K562 (cell line): ENCODE data around the gene TEP1. TPM values are rescaled to one million over a fixed set of nuclear protein-coding genes. Genes with fewer than 3 reads are reported as not detected.

Experiments
- ATAC-seq: fragments of 200-7000 bp; cut with Tn5 transposase; 3 replicates; pipeline ENCODE4 v1.9.1; 2020; ENCODE audit warnings: moderate library complexity
- BruUV-seq: library from RNA; stranded (reverse); fragments of 400-500 nt; replicated peaks from 2 replicates; lab custom pipeline; 2021; lab: Mats Ljungman, UMichigan
- CTCF ChIA-PET: fragments of 300-600 bp; formaldehyde crosslinking; extraction: SDS; loops from one replicate; lab custom pipeline; 2021; ENCODE audit warnings: low intra/inter-chr PET ratio; lab: Yijun Ruan, JAX
- POLR2A ChIA-PET: fragments of 300-600, 350-650 bp; sonication (Branson Sonifier 250); formaldehyde crosslinking; extraction: SDS; loops from one replicate; lab custom pipeline; 2021; ENCODE audit warnings: antibody characterized with exemption, inconsistent platforms; lab: Yijun Ruan, JAX
- DNase-seq, 4 experiments: peaks; one replicate each; pipeline versions ENCODE4 v3.0.0 to v3.0.0-alpha.2; 2011 to 2018; ENCODE audit warnings: low spot score in 3 of 4, mixed read lengths in 3 of 4; ENCODE audit errors: extremely low read depth in 1 of 4
- FAIRE-seq: peaks from 2 replicates; lab custom pipeline; 2011; peaks lifted over from hg19 to GRCh38; lab: Jason Lieb, UNC
- H2AFZ ChIP-seq: 2 replicates; pipeline ENCODE4 v1.6.0; 2011; ENCODE audit warnings: low read depth, low read length, control low read depth, inconsistent platforms
- H3K27ac ChIP-seq: fragments of 200-600 bp; 3 replicates; pipeline ENCODE4 v1.8.0; 2011; ENCODE audit warnings: low read depth, mild to moderate bottlenecking, control low read depth, inconsistent platforms, low read length, moderate library complexity, mixed read lengths; ENCODE audit errors: extremely low read depth
- H3K27me3 ChIP-seq, 2 experiments: fragments of 300-600 bp in 1 of 2; 2 replicates in 1 of 2; 3 replicates in 1 of 2; pipeline versions ENCODE4 v1.6.0 to v1.8.0; 2011; ENCODE audit warnings: inconsistent platforms in 2 of 2, low read length in 2 of 2, mild to moderate bottlenecking in 1 of 2, mixed read lengths in 1 of 2, moderate library complexity in 1 of 2; ENCODE audit not compliant: control insufficient read depth in 2 of 2, insufficient read depth in 2 of 2
- H3K36me3 ChIP-seq: fragments of 300-600 bp; 3 replicates; pipeline ENCODE4 v1.8.0; 2011; ENCODE audit warnings: mild to moderate bottlenecking, low read length, inconsistent platforms; ENCODE audit not compliant: control insufficient read depth, insufficient read depth
- H3K4me1 ChIP-seq, 2 experiments: fragments of 200-600 bp in 1 of 2; replicated peaks in 1 of 2; 2 replicates in 1 of 2; 3 replicates in 1 of 2; pipeline versions ENCODE4 v1.5.1 to v1.8.0; 2011; ENCODE audit warnings: inconsistent platforms in 2 of 2, low read length in 2 of 2, mild to moderate bottlenecking in 1 of 2, mixed read lengths in 1 of 2, moderate library complexity in 1 of 2; ENCODE audit not compliant: control insufficient read depth in 2 of 2, insufficient read depth in 2 of 2
- H3K4me2 ChIP-seq: 2 replicates; pipeline ENCODE4 v1.6.1; 2011; ENCODE audit warnings: low read length, control low read depth, inconsistent platforms, mixed read lengths; ENCODE audit not compliant: insufficient read depth
- H3K4me3 ChIP-seq: fragments of 200-600 bp; sonication (generic), shearing (Covaris generic); 2 replicates; pipeline ENCODE4 v1.5.1; 2016; ENCODE audit warnings: control low read depth, inconsistent platforms
- H3K79me2 ChIP-seq: fragments of 200-600 bp; 3 replicates; pipeline ENCODE4 v1.8.0; 2011; ENCODE audit warnings: low read length, inconsistent platforms; ENCODE audit not compliant: control insufficient read depth, insufficient read depth
- H3K9ac ChIP-seq, 2 experiments: 2 replicates each; pipeline versions ENCODE4 v1.6.0 to v1.6.1; 2011; ENCODE audit warnings: low read depth in 2 of 2, low read length in 2 of 2, control low read depth in 1 of 2, inconsistent platforms in 1 of 2, mild to moderate bottlenecking in 1 of 2, mixed read lengths in 1 of 2; ENCODE audit not compliant: insufficient read depth in 1 of 2
- H3K9me1 ChIP-seq: one replicate; pipeline ENCODE4 v1.6.0; 2011; ENCODE audit warnings: inconsistent platforms, mild to moderate bottlenecking, low read length, moderate library complexity; ENCODE audit not compliant: control insufficient read depth, insufficient read depth
- H3K9me3 ChIP-seq: replicated peaks from 2 replicates; pipeline ENCODE4 v1.5.1; 2011; ENCODE audit warnings: low read depth, low read length, inconsistent platforms; ENCODE audit not compliant: control insufficient read depth, insufficient read depth
- H4K20me1 ChIP-seq: replicated peaks from 2 replicates; pipeline ENCODE4 v1.6.1; 2011; ENCODE audit warnings: low read length, inconsistent platforms, mixed read lengths; ENCODE audit not compliant: control insufficient read depth, insufficient read depth
- BRF1 ChIP-seq: IDR thresholded peaks from 3 replicates; pipeline ENCODE4 v1.6.1; 2011; ENCODE audit warnings: borderline replicate concordance, mild to moderate bottlenecking; ENCODE audit not compliant: insufficient read length; ENCODE audit errors: extremely low read depth
- EHMT2 ChIP-seq: fragments of 450-650 bp; IDR thresholded peaks from 2 replicates; pipeline ENCODE4 v1.6.1; 2018; ENCODE audit warnings: antibody characterized with exemption
- ESRRA ChIP-seq: fragments of 450-650 bp; IDR thresholded peaks from 2 replicates; pipeline ENCODE4 v1.6.1; 2014; ENCODE audit warnings: low read depth, mild to moderate bottlenecking, moderate library complexity, borderline replicate concordance
- ILK ChIP-seq: fragments of 450-650 bp; IDR thresholded peaks from 2 replicates; pipeline ENCODE4 v1.6.1; 2016; ENCODE audit warnings: missing genetic modification characterization, low read depth, mild to moderate bottlenecking, missing compliant biosample characterization, moderate library complexity, borderline replicate concordance
- JUND ChIP-seq, 2 experiments: IDR thresholded peaks; 2 replicates in 1 of 2; 3 replicates in 1 of 2; pipeline ENCODE4 v1.6.1; 2011; ENCODE audit warnings: borderline replicate concordance in 2 of 2, low read depth in 2 of 2, low read length in 2 of 2, improper control_type of control experiment in 1 of 2, missing biosample characterization in 1 of 2, missing genetic modification characterization in 1 of 2, missing genetic modification reagents in 1 of 2
- KDM4B ChIP-seq, 2 experiments: fragments of 450-650 bp in 1 of 2; sonication (generic) in 1 of 2; IDR thresholded peaks; 2 replicates each; pipeline ENCODE4 v1.6.1; 2016 to 2017; ENCODE audit warnings: borderline replicate concordance in 2 of 2, antibody characterized with exemption in 1 of 2, low read depth in 1 of 2, mild to moderate bottlenecking in 1 of 2
- NFXL1 ChIP-seq: fragments of 450-650 bp; formaldehyde crosslinking; IDR thresholded peaks from 2 replicates; pipeline ENCODE4 v1.4.0; 2021; ENCODE audit warnings: mild to moderate bottlenecking
- SRSF9 ChIP-seq: fragments of 200-400 bp; formaldehyde crosslinking; IDR thresholded peaks from 2 replicates; pipeline ENCODE4 v1.6.1; 2017; ENCODE audit warnings: low read depth, low read length, borderline replicate concordance
- TAL1 ChIP-seq: fragments of 450-650 bp; IDR thresholded peaks from 2 replicates; pipeline ENCODE4 v1.6.1; 2016; ENCODE audit warnings: mild to moderate bottlenecking
- TRIM28 ChIP-seq: fragments of 450-650 bp; IDR thresholded peaks from 2 replicates; pipeline ENCODE4 v1.6.1; 2017
- ZFP1 ChIP-seq: fragments of 450-650 bp; formaldehyde crosslinking; IDR thresholded peaks from 2 replicates; pipeline ENCODE4 v1.4.0; 2020; ENCODE audit warnings: mild to moderate bottlenecking, mixed read lengths
- ZNF764 ChIP-seq: fragments of 250-450 bp; sonication (Bioruptor Pico); IDR thresholded peaks from 2 replicates; pipeline ENCODE4 v1.4.0; 2020; ENCODE audit warnings: low read depth, mild to moderate bottlenecking, moderate library complexity
- WGBS: fragments of 100-300 bp; shearing (Covaris generic); methylation state at CpG from one replicate; pipeline ENCODE4 v1.1.6; 2016; ENCODE audit warnings: low coverage, mixed read lengths; ENCODE audit not compliant: insufficient coverage; ENCODE audit errors: missing lambda C conversion rate; 5-methylcytosine and 5-hydroxymethylcytosine counted together
- in situ Hi-C: fragments of 300-500 bp; cut with MboI; formaldehyde crosslinking; loops from 4 replicates; pipeline ENCODE4 v1.15.0; 2018; ENCODE audit warnings: inconsistent platforms, mixed read lengths
- intact Hi-C: fragments of 100-400 bp; cut with micrococcal nuclease; formaldehyde crosslinking; loops from 2 replicates; pipeline ENCODE4 v1.14.2; 2022
- polyA plus RNA-seq, 8 experiments: library from polyadenylated mRNA; depleted of rRNA in 4 of 8; stranded (reverse) in 5 of 8; unstranded in 3 of 8; fragments of >200 nt; fragmentation: Nextera tagmentation in 2 of 8; fragmentation: Illumina TruSeq in 1 of 8; extraction: Ambion mirVana in 2 of 8; extraction: Trizol in 1 of 8; gene quantifications; 2 replicates each; pipeline versions ENCODE4 v1.2.1 to v1.2.3, GENCODE V29; 2011 to 2014; ENCODE audit warnings: inconsistent platforms in 1 of 8, missing spikeins in 1 of 8
- total RNA-seq, 7 experiments: library from RNA; depleted of rRNA in 6 of 7; stranded (reverse); fragments of >200 nt in 6 of 7; fragmentation: Illumina TruSeq in 2 of 7; extraction: Trizol in 2 of 7; gene quantifications; 2 replicates each; pipeline versions ENCODE4 v1.2.1 to v1.2.3, GENCODE V29; 2011 to 2021; ENCODE audit warnings: low replicate concordance in 1 of 7
- TF ChIP-seq, protein P1 (sequence below): sonication (generic); formaldehyde crosslinking; IDR thresholded peaks from 2 replicates; pipeline ENCODE4 v1.5.0; 2020; ENCODE audit warnings: missing genetic modification reagents
- TF ChIP-seq, protein P2 (sequence below), 2 experiments: fragments of 450-650 bp; IDR thresholded peaks; 2 replicates each; pipeline ENCODE4 v1.6.1; 2016; ENCODE audit warnings: mild to moderate bottlenecking in 2 of 2, borderline replicate concordance in 1 of 2, low read depth in 1 of 2, moderate library complexity in 1 of 2

Gene TEP1
- total and polyA plus RNA-seq, 9 of the 15 experiments (the other 6 are each of a cell fraction or from before 2014, with no cell fraction given): 1.0 to 12.2 (median 7.1) TPM

GRCh38 chr14:20400589-20400964 lies 12.7 kb downstream of the TEP1 start:
- POLR2A ChIA-PET: no interaction called here
- no peak overlapping the region for H3K4me2 ChIP-seq
- CTCF ChIA-PET: no interaction called here

More at GRCh38 chr14:20400589-20400964, 12.7 kb downstream of the TEP1 start:
- Histone ChIP-seq H3K9me1 (peaks cover 3% of the 10 kb centered on the region), H2AFZ (no peak overlapping the region)
- no TSS peak for BruUV-seq
- no peak for TF ChIP-seq JUND (IDR thresholded peaks at IDR 0.05; ENCODE audit: borderline replicate concordance, low read depth, low read length)
- TF ChIP-seq JUND (tag; IDR thresholded peaks at IDR 0.05; ENCODE audit: borderline replicate concordance, low read depth, low read length): no peak
- TF ChIP-seq TRIM28: no peak
- TF ChIP-seq, protein P1, sequence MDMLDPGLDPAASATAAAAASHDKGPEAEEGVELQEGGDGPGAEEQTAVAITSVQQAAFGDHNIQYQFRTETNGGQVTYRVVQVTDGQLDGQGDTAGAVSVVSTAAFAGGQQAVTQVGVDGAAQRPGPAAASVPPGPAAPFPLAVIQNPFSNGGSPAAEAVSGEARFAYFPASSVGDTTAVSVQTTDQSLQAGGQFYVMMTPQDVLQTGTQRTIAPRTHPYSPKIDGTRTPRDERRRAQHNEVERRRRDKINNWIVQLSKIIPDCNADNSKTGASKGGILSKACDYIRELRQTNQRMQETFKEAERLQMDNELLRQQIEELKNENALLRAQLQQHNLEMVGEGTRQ: no peak
- no peak for TF ChIP-seq BRF1
- TF ChIP-seq, protein P2, sequence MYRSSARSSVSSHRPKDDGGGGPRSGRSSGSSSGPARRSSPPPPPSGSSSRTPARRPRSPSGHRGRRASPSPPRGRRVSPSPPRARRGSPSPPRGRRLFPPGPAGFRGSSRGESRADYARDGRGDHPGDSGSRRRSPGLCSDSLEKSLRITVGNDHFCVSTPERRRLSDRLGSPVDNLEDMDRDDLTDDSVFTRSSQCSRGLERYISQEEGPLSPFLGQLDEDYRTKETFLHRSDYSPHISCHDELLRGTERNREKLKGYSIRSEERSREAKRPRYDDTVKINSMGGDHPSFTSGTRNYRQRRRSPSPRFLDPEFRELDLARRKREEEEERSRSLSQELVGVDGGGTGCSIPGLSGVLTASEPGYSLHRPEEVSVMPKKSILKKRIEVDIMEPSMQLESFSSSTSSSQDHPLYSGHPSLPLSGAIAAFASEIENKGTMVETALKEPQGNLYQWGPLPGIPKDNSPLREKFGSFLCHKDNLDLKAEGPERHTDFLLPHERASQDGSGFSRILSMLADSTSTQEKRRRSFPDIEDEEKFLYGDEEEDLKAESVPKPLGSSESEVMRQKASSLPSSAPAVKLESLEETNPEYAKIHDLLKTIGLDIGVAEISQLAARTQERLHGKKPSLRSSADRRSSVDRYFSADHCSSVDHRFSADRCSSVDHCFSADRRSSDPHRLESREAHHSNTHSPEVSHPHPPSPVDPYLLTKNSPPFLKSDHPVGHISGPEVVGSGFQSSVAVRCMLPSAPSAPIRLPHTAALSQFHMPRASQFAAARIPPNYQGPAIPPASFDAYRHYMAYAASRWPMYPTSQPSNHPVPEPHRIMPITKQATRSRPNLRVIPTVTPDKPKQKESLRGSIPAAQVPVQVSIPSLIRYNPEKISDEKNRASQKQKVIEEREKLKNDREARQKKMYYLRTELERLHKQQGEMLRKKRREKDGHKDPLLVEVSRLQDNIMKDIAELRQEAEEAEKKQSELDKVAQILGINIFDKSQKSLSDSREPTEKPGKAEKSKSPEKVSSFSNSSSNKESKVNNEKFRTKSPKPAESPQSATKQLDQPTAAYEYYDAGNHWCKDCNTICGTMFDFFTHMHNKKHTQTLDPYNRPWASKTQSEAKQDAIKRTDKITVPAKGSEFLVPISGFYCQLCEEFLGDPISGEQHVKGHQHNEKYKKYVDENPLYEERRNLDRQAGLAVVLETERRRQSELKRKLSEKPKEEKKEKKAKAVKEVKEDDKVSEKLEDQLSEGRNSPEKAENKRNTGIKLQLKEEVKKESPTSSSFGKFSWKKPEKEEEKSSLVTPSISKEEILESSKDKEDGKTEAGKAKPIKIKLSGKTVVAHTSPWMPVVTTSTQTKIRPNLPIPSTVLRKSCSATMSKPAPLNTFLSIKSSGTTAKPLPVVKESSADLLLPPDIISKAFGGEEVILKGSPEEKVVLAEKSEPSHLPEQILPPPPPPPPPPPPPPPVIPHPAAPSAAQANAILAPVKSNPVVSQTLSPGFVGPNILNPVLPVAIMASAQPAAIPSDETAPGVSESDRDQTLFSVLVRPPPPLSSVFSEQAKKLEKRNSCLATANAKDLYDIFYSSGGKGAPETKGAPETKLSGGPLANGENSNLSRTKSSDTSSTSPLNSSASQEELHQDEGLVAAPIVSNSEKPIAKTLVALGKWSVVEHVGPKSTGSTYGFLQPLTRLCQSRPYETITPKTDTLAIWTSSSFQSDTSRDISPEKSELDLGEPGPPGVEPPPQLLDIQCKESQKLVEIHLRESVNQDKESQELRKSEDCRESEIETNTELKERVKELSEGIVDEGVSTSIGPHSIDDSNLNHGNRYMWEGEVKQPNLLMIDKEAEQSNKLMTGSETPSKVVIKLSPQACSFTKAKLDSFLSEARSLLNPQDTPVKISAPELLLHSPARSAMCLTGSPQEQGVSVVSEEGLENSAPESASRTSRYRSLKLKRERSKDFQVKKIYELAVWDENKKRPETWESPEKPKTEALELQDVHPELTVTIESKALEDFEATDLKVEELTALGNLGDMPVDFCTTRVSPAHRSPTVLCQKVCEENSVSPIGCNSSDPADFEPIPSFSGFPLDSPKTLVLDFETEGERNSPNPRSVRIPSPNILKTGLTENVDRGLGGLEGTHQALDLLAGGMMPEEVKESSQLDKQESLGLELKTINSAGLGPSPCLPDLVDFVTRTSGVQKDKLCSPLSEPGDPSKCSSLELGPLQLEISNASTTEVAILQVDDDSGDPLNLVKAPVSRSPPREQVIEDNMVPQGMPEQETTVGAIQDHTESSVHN (IDR thresholded peaks at IDR 0.05; ENCODE audit: borderline replicate concordance in 1 of 2, low read depth in 1 of 2): no peak
- no peak for TF ChIP-seq ZFP1 (CRISPR knock-in tag)
- TF ChIP-seq NFXL1 (CRISPR knock-in tag): no peak
- TF ChIP-seq EHMT2: no peak
- TF ChIP-seq ILK (tag): no peak
- TF ChIP-seq SRSF9: no peak
- TF ChIP-seq KDM4B (IDR thresholded peaks at IDR 0.05; ENCODE audit: borderline replicate concordance in 2 of 2, low read depth in 1 of 2): no peak
- TF ChIP-seq ESRRA: no peak
- no peak for TF ChIP-seq ZNF764 (CRISPR knock-in tag)
- TF ChIP-seq TAL1: no peak
- TF ChIP-seq, all 486 proteins: peak for 0
- Histone ChIP-seq H3K4me1 (no peaks in the 10 kb centered on the region; a peak in 1 of 5 replicates), H3K27me3 (no peaks in the 10 kb centered on the region), H3K4me3 (no peak overlapping the region), H3K9ac (no peak overlapping the region), H3K79me2 (no peaks in the 10 kb centered on the region), H3K27ac (no peak overlapping the region), H3K36me3 (peaks cover 16% of the 10 kb centered on the region; the same call in 2 of the 3 replicates), H4K20me1 (no peaks in the 10 kb centered on the region), H3K9me3 (no peaks in the 10 kb centered on the region)
- in situ Hi-C loops (no loop called here), intact Hi-C loops (no loop called here)
- no peak for FAIRE-seq
- ATAC-seq: no peak
- DNase-seq: no peak
- WGBS: 100% methylated on average over 1 of the region's 1 CpG
